ENCODE measurements around the gene ADCY5.

The ADCY5 gene

DNA sequence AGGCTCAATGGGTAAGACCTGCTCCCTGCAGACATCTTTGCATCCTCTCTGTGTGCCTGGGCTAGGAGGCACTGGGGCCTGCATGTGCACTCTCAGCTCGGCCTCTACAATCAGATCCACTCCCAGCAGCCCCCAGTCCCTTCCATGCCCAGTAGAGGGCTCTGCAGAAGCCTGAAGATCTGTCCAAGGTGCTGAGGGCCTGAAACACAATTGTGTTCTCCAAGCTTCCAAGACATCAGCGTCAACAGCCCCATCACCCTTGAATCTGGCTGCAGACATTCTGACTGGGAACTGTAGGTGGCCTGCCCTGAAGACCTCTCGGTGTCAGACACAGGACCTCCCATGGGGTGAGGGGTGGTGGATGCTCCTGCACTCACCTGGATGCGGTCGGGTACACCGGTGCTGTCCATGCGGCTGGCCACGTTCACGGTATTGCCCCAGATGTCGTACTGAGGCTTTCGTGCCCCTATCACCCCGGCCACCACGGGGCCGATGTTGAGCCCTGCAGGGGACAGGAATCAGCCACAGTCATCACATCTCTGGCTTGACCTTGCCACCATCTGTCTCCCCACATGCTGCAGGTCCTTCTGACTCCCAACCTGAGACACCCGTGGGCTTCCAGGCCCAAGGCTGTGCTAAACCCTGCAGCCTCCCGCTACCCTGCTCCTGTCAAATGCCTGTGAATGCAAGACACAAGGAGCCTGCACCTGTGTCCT is 162.4 kb downstream of the ADCY5 start:
- no peaks in the 10 kb centered on the region for H3F3A ChIP-seq (ENCODE audit: insufficient read depth, low read length)
- no peaks in the 10 kb centered on the region for H3K9me2 ChIP-seq (ENCODE audit: low read depth, low read length)
- no peak overlapping the region for H3K4me2 ChIP-seq (ENCODE audit: low read length)
- no peaks in the 10 kb centered on the region for H3K4me1 ChIP-seq (ENCODE audit: insufficient read depth, low read length, severe bottlenecking)
- no peak overlapping the region for H3K27ac ChIP-seq (ENCODE audit: low read depth, low read length, poor library complexity, severe bottlenecking)
- no peak overlapping the region for H3K9ac ChIP-seq (ENCODE audit: low read length)
- no peaks in the 10 kb centered on the region for H3K79me2 ChIP-seq (ENCODE audit: insufficient read depth, low read length)
- no peak for TF ChIP-seq EZH2 (IDR thresholded peaks at IDR 0.05; ENCODE audit: borderline replicate concordance, low read length)
- TF ChIP-seq, protein P1, sequence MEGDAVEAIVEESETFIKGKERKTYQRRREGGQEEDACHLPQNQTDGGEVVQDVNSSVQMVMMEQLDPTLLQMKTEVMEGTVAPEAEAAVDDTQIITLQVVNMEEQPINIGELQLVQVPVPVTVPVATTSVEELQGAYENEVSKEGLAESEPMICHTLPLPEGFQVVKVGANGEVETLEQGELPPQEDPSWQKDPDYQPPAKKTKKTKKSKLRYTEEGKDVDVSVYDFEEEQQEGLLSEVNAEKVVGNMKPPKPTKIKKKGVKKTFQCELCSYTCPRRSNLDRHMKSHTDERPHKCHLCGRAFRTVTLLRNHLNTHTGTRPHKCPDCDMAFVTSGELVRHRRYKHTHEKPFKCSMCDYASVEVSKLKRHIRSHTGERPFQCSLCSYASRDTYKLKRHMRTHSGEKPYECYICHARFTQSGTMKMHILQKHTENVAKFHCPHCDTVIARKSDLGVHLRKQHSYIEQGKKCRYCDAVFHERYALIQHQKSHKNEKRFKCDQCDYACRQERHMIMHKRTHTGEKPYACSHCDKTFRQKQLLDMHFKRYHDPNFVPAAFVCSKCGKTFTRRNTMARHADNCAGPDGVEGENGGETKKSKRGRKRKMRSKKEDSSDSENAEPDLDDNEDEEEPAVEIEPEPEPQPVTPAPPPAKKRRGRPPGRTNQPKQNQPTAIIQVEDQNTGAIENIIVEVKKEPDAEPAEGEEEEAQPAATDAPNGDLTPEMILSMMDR (IDR thresholded peaks at IDR 0.05; ENCODE audit: low read length) = peak; percentile 83
- no peaks in the 10 kb centered on the region for H3K36me3 ChIP-seq (ENCODE audit: insufficient read depth, low read length)
- H3K27me3 ChIP-seq (ENCODE audit: insufficient read depth, low read length) = 0 out of 2 replicates have a peak, but pooled peaks cover 9% of the 10 kb centered on the region
- H3K4me3 ChIP-seq (ENCODE audit: low read depth, low read length, poor library complexity, severe bottlenecking) = no peak overlapping the region
- H2AFZ ChIP-seq (ENCODE audit: low read length) = no peak overlapping the region
- H3K9me3 ChIP-seq (ENCODE audit: low read length) = no peaks in the 10 kb centered on the region
- no peaks in the 10 kb centered on the region for H4K20me1 ChIP-seq (ENCODE audit: insufficient read depth, low read length)

DNA sequence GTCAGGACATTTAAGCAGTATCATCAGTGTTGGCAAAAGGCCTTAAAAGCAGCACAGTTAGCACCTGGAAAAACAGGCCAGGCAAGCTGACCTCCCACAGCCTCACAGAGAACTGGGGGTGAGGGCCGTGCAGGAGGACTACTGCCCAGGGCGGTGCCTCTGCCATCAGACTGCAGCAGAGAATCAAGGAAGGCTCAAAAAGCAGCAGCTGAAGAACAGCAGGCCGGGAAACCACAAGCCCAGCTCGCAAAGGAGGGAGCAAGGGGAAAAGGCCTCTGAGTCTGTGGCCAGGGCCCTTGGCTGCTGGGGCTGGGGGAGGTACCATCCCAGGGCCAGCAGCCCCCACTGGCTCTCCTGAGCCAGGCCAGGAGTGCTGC is 163.0 kb downstream of the ADCY5 start:
- Histone ChIP-seq H3K27me3 (ENCODE audit: insufficient read depth, low read length) (0 out of 2 replicates have a peak, but pooled peaks cover 7% of the 10 kb centered on the region), H3K9me3 (ENCODE audit: low read length) (no peaks in the 10 kb centered on the region), H3K9me2 (ENCODE audit: low read depth, low read length) (no peaks in the 10 kb centered on the region), H3K27ac (ENCODE audit: low read depth, low read length, poor library complexity, severe bottlenecking) (no peak overlapping the region), H3F3A (ENCODE audit: insufficient read depth, low read length) (no peaks in the 10 kb centered on the region), H3K4me1 (ENCODE audit: insufficient read depth, low read length, severe bottlenecking) (no peaks in the 10 kb centered on the region), H3K4me2 (ENCODE audit: low read length) (no peak overlapping the region), H4K20me1 (ENCODE audit: insufficient read depth, low read length) (no peaks in the 10 kb centered on the region), H3K4me3 (ENCODE audit: low read depth, low read length, poor library complexity, severe bottlenecking) (no peak overlapping the region), H3K79me2 (ENCODE audit: insufficient read depth, low read length) (no peaks in the 10 kb centered on the region), H3K9ac (ENCODE audit: low read length) (no peak overlapping the region), H3K36me3 (ENCODE audit: insufficient read depth, low read length) (no peaks in the 10 kb centered on the region), H2AFZ (ENCODE audit: low read length) (no peak overlapping the region)
- TF ChIP-seq, protein P1 (IDR thresholded peaks at IDR 0.05; ENCODE audit: low read length) = no peak

DNA sequence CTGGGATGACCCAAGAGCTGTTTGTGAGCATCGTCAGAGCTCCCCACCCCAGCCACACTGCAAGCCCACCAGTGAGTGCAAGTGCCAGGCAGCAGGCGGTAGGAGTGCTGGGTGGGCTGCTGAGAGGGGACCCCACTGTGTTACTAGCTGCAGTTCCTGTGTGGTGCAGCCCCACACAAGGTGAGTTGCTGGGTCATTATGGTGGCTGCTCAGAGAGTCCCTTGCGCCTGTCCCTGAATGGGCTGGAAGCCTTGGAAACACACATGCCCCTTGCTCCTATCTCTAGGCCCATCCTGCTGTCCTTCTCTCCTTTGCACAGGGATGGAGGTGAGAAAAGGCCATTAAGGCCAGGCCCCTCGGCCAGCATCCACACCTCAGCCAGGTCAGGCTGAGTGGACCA is 163.4 kb downstream of the ADCY5 start:
- Histone ChIP-seq H3K4me2 (ENCODE audit: low read length) (no peak overlapping the region), H3K36me3 (ENCODE audit: insufficient read depth, low read length) (no peaks in the 10 kb centered on the region), H3K27me3 (ENCODE audit: insufficient read depth, low read length) (0 out of 2 replicates have a peak, but pooled peaks cover 7% of the 10 kb centered on the region), H3K9ac (ENCODE audit: low read length) (no peak overlapping the region), H2AFZ (ENCODE audit: low read length) (no peak overlapping the region), H3K4me1 (ENCODE audit: insufficient read depth, low read length, severe bottlenecking) (no peaks in the 10 kb centered on the region), H3K79me2 (ENCODE audit: insufficient read depth, low read length) (no peaks in the 10 kb centered on the region), H3F3A (ENCODE audit: insufficient read depth, low read length) (no peaks in the 10 kb centered on the region), H3K4me3 (ENCODE audit: low read depth, low read length, poor library complexity, severe bottlenecking) (no peak overlapping the region), H3K27ac (ENCODE audit: low read depth, low read length, poor library complexity, severe bottlenecking) (no peak overlapping the region), H3K9me3 (ENCODE audit: low read length) (no peaks in the 10 kb centered on the region), H4K20me1 (ENCODE audit: insufficient read depth, low read length) (no peaks in the 10 kb centered on the region), H3K9me2 (ENCODE audit: low read depth, low read length) (no peaks in the 10 kb centered on the region)
- no peak for TF ChIP-seq EZH2 (IDR thresholded peaks at IDR 0.05; ENCODE audit: borderline replicate concordance, low read length)
- TF ChIP-seq, protein P1 (IDR thresholded peaks at IDR 0.05; ENCODE audit: low read length) = no peak

All from OCI-LY1 (cell line).